Hepatocyte (in vitro differentiated cells): Measurements from ENCODE around the gene RUNX1.

ENCODE experiments used
- CTCF ChIP-seq: fragments of 200-600 bp; sonication (generic); IDR thresholded peaks from 2 replicates; pipeline ENCODE4 v1.5.1; 2016; ENCODE audit warnings: antibody characterized with exemption, mild to moderate bottlenecking; ENCODE audit not compliant: poor library complexity
- EZH2 ChIP-seq: fragments of 200-600 bp; sonication (generic); IDR thresholded peaks from 2 replicates; pipeline ENCODE4 v1.6.1; 2016; ENCODE audit warnings: antibody characterized with exemption, mild to moderate bottlenecking, borderline replicate concordance

- no peak for TF ChIP-seq CTCF
- TF ChIP-seq EZH2 = no peak
These were observed 109.3 kb downstream of the RUNX1 start for GRCh38 chr21:34939673-34940331.
